ENCODE data around the gene PPM1L. TPM values are rescaled to one million over a fixed set of nuclear protein-coding genes. Genes with fewer than 3 reads are reported as not detected.

Gene PPM1L
- total RNA-seq, 1 experiment from 2014 or later, result 7.3 TPM

DNA sequence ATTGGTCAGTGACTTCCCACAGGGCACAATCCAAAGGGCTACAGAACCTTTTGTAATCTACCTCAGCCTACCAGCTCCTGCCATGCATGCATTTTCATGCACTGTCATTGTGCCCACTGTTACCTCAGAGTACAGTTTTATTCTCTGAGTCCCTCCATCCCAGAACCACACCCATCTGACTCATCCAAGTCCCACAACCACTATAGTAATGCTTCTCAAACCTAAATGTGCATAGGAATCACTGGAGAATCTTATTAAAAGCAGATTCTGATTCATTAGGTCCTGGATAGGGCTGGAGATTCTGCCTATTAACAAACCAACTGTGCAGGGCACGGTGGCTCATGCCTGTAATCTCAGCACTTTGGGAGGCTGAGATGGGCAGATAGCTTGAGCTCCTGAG is 352.8 kb downstream of the PPM1L start:
- Histone ChIP-seq H2BK5ac (ENCODE audit: insufficient read length, low read length) (no peak overlapping the region), H3K23ac (ENCODE audit: insufficient read length, low read depth, low read length) (no peak overlapping the region), H3K23me2 (ENCODE audit: insufficient read length, low read depth, low read length, poor library complexity, severe bottlenecking) (peaks cover 8% of the 10 kb centered on the region), H4K5ac (ENCODE audit: insufficient read length, low read depth, low read length) (no peak overlapping the region), H4K20me1 (ENCODE audit: control insufficient read depth, insufficient read depth, insufficient read length) (no peaks in the 10 kb centered on the region), H3K4me2 (ENCODE audit: insufficient read depth, insufficient read length, low read length) (no peak overlapping the region), H2BK120ac (ENCODE audit: low read depth, low read length, poor library complexity, severe bottlenecking) (no peak overlapping the region), H3K14ac (ENCODE audit: insufficient read depth, low read length) (no peak overlapping the region), H3T11ph (ENCODE audit: low read length) (no peak overlapping the region), H4K91ac (ENCODE audit: insufficient read length, low read depth, low read length) (no peak overlapping the region), H3K56ac (ENCODE audit: insufficient read length, low read depth, low read length) (no peak overlapping the region), H3K9me3 (ENCODE audit: control insufficient read depth, low read depth, low read length) (no peaks in the 10 kb centered on the region), H2BK15ac (ENCODE audit: low read depth, low read length) (no peak overlapping the region), H3K79me2 (ENCODE audit: insufficient read depth, low read length) (no peaks in the 10 kb centered on the region), H2AFZ (ENCODE audit: low read length) (no peak overlapping the region), H3K27ac (ENCODE audit: insufficient read length, low read depth, low read length) (no peak overlapping the region), H2BK20ac (ENCODE audit: low read depth, low read length, poor library complexity, severe bottlenecking) (no peak overlapping the region), H3K79me1 (ENCODE audit: insufficient read depth, low read depth, low read length, poor library complexity, severe bottlenecking) (no peaks in the 10 kb centered on the region), H3K18ac (ENCODE audit: insufficient read length, low read depth, low read length) (no peak overlapping the region), H4K8ac (replicated peaks; ENCODE audit: insufficient read length, low read depth, low read length) (no peak overlapping the region), H3K4me1 (ENCODE audit: insufficient read depth, low read length) (no peaks in the 10 kb centered on the region), H3K27me3 (ENCODE audit: insufficient read depth, low read length) (peaks cover 3% of the 10 kb centered on the region; the same call in 1 of the 2 replicates), H2BK12ac (ENCODE audit: insufficient read length, low read depth, low read length) (no peak overlapping the region), H3K9ac (ENCODE audit: extremely low read depth, insufficient read length, low read length) (no peak overlapping the region), H2AK5ac (ENCODE audit: insufficient read length, low read length) (no peak overlapping the region), H3K4ac (ENCODE audit: low read depth, low read length) (no peak overlapping the region)
- peaks cover 2 to 15% of the 10 kb centered on the region in 2 experiments; a peak in 2 of 5 replicates for H3K9me3 Mint-ChIP-seq
- H3K27ac Mint-ChIP-seq, result no peak overlapping the region
- DNase-seq, result no peak
- H3K4me3 Mint-ChIP-seq, result no peak overlapping the region
- H3K36me3 Mint-ChIP-seq (ENCODE audit: insufficient read depth in 1 of 3, low read depth in 3 of 3), result peaks cover 0 to 9% (median 0%) of the 10 kb centered on the region in 3 experiments; a peak in 4 of 7 replicates
- TF ChIP-seq, protein P1, sequence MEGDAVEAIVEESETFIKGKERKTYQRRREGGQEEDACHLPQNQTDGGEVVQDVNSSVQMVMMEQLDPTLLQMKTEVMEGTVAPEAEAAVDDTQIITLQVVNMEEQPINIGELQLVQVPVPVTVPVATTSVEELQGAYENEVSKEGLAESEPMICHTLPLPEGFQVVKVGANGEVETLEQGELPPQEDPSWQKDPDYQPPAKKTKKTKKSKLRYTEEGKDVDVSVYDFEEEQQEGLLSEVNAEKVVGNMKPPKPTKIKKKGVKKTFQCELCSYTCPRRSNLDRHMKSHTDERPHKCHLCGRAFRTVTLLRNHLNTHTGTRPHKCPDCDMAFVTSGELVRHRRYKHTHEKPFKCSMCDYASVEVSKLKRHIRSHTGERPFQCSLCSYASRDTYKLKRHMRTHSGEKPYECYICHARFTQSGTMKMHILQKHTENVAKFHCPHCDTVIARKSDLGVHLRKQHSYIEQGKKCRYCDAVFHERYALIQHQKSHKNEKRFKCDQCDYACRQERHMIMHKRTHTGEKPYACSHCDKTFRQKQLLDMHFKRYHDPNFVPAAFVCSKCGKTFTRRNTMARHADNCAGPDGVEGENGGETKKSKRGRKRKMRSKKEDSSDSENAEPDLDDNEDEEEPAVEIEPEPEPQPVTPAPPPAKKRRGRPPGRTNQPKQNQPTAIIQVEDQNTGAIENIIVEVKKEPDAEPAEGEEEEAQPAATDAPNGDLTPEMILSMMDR (conservative IDR thresholded peaks at IDR 0.05), result no peak
- WGBS (ENCODE audit: extremely low coverage, insufficient read length, low lambda C conversion rate), result no CpG with 5 or more reads among the region's 1 CpG
- H3K4me1 Mint-ChIP-seq, result peaks cover 6 to 14% of the 10 kb centered on the region in 2 experiments
- H3K27me3 Mint-ChIP-seq (ENCODE audit: low read depth), result peaks cover 20% of the 10 kb centered on the region
